ENCODE results near the gene CDK9. TPM values are rescaled to one million over a fixed set of nuclear protein-coding genes. Genes with fewer than 3 reads are reported as not detected.

The CDK9 gene
- total RNA-seq, 1 donor: 51.5 TPM

DNA sequence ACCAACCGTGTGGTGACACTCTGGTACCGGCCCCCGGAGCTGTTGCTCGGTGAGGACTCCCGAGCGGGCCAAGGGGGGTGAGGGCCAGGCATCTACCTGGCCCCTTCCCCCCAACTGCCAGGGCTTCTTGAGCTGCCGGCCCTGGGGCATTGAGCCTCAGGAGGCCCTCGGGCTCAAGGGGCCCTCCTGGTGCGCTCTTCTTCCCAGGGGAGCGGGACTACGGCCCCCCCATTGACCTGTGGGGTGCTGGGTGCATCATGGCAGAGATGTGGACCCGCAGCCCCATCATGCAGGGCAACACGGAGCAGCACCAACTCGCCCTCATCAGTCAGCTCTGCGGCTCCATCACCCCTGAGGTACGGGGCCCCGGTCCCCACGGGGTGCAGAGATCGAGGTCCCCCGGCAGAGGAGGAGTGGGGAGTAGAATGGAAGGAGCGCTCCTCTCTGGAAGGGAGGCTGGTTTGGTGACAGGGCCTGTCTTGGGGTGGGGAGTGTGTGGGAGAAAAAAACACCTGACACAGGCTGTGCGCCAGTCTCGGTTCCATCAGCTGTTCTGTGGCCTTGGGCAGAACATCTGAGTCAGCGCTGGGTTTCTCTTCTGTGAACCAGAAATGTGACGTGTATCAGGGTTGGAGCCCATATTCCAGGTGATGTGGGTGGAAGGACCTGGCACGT is 2.6 kb downstream of the CDK9 start:
- DNase-seq (ENCODE audit: low read depth): no peak
- TF ChIP-seq, protein P1, sequence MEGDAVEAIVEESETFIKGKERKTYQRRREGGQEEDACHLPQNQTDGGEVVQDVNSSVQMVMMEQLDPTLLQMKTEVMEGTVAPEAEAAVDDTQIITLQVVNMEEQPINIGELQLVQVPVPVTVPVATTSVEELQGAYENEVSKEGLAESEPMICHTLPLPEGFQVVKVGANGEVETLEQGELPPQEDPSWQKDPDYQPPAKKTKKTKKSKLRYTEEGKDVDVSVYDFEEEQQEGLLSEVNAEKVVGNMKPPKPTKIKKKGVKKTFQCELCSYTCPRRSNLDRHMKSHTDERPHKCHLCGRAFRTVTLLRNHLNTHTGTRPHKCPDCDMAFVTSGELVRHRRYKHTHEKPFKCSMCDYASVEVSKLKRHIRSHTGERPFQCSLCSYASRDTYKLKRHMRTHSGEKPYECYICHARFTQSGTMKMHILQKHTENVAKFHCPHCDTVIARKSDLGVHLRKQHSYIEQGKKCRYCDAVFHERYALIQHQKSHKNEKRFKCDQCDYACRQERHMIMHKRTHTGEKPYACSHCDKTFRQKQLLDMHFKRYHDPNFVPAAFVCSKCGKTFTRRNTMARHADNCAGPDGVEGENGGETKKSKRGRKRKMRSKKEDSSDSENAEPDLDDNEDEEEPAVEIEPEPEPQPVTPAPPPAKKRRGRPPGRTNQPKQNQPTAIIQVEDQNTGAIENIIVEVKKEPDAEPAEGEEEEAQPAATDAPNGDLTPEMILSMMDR (IDR thresholded peaks at IDR 0.05; ENCODE audit: insufficient read depth, low read length): no peak
- H3K4me3 ChIP-seq (ENCODE audit: low read depth, low read length): no peak overlapping the region

DNA sequence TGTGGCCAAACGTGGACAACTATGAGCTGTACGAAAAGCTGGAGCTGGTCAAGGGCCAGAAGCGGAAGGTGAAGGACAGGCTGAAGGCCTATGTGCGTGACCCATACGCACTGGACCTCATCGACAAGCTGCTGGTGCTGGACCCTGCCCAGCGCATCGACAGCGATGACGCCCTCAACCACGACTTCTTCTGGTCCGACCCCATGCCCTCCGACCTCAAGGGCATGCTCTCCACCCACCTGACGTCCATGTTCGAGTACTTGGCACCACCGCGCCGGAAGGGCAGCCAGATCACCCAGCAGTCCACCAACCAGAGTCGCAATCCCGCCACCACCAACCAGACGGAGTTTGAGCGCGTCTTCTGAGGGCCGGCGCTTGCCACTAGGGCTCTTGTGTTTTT is 3.3 kb downstream of the CDK9 start:
- TF ChIP-seq, protein P1 (IDR thresholded peaks at IDR 0.05; ENCODE audit: insufficient read depth, low read length): no peak
- no peak for DNase-seq (ENCODE audit: low read depth)
- H3K4me3 ChIP-seq (ENCODE audit: low read depth, low read length): no peak overlapping the region

DNA sequence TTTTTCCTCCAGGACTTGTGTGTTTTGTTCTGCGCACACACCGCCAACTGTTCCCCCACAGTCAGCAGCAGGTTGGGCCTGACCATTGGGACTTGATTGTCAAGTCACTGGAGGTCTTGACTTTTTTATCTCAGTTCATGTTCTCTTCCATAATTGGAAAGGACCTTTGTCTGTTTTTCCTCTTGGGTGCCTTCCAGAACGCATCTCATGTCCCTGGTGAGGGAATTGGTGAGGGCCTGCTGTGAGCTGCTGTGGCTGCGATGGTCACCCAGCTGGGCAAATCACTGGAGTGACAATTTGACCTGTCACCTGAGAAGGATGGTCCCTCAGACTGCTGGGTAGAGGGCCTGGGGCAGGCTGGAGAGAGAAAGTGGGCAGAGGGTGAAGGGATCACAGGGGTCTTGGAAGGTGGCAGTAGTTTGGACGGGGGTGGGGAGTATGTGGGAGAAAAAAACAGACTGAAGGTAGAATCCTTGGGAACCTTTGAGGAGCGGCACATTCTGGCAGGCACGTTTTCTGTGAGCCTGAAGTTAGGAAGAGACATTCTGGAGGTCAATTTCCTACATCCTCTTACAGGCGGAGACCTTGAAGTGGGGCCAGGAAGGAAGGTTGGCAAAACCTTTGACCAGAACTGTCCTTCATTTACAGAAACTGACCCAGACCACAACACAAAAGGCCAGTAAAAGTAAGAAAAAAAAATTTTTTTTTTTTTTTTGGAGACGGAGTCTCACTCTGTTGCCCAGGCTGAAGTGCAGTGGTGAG is 4.4 kb downstream of the CDK9 start:
- DNase-seq (ENCODE audit: low read depth): no peak
- TF ChIP-seq, protein P1 (IDR thresholded peaks at IDR 0.05; ENCODE audit: insufficient read depth, low read length): no peak
- H3K4me3 ChIP-seq (ENCODE audit: low read depth, low read length): no peak overlapping the region

DNA sequence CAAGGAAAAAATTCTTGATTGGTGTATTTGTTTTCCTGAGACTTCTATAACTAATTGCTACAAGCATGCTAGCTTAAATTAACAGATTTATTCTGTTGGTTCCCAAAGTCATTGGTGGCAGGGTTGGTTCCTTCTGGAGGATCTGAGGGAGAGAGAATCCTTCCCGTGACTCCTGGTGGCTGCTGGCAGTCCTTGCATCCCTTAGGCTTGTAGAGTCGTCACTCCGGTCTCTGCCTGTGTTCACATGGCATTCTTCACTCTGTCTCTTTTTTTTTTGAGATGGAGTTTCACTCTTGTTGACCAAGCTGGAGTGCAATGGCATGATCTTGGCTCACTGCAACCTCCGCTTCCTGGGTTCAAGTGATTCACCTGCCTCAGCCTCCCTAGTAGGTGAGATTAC is 5.3 kb downstream of the CDK9 start:
- no peak for DNase-seq (ENCODE audit: low read depth)
- no peak overlapping the region for H3K4me3 ChIP-seq (ENCODE audit: low read depth, low read length)
- TF ChIP-seq, protein P1 (IDR thresholded peaks at IDR 0.05; ENCODE audit: insufficient read depth, low read length): no peak

DNA sequence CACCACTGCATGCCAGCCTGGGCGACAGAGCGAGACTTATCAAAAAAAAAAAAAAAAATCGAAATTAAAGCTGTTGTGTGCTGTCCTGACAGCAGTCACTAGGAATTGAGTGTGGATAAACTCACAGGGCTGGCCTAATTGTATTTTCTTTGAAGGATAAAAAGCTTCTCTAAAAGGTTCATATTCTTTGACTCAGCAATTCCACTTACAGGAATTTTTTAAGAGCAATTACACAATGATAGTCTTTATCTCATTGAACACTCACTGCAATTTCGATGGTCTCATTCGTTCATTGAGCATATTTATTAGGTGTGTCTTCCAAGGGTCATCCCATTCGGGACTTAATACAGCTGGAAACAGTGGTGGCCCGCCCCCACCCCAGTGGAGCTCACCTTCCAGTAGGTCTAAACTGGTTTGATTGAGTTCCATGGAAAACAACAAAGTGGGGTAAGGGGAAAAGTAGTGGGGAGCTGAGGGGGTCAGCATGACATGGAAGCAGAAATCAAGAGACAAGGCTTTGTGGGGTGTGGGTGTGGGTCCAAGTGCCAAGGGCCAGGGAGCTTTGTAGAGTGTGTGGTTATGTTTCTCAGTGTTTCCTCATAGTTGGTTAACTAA is 6.7 kb downstream of the CDK9 start:
- no peak overlapping the region for H3K4me3 ChIP-seq (ENCODE audit: low read depth, low read length)
- no peak for DNase-seq (ENCODE audit: low read depth)
- TF ChIP-seq, protein P1 (IDR thresholded peaks at IDR 0.05; ENCODE audit: insufficient read depth, low read length): no peak

DNA sequence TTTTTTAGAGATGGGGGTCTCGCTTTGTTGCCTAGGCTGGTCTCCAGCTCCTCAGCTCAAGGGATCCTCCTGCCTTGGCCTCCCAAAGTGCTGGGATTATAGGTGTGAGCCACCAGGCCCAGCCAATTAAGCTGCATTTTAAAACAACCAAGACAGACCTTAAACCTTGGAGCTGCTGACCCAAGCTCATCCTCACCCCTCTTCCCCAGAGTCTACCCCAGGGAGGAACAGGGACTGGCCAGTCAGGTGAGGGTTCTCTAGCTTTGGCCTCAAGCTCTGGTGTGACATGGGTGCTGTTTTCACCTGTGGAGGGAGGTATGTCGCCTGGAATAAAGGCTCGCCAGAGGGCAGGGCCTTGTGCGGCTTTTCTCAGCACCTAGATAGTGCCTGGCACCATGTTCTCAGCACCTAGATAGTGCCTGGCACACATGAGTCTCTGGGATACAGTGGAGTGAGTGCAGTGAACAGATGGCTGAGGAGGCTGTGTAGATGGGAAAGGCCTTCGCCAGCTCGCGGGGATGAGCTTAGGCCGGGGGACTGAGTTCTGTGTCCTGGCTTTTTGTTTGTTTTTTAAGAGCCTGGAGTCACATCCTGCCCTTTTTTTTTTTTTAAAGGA is 7.4 kb downstream of the CDK9 start:
- no peak overlapping the region for H3K4me3 ChIP-seq (ENCODE audit: low read depth, low read length)

More for the DNA sequence above, 7.4 kb downstream of the CDK9 start:
- no peak for DNase-seq (ENCODE audit: low read depth)
- TF ChIP-seq, protein P1 (IDR thresholded peaks at IDR 0.05; ENCODE audit: insufficient read depth, low read length): no peak

Measured in fibroblast of the aortic adventitia (primary cell).